NCI-H1105 treated with DMSO at 0.1 percent for 48 hours (cell line): ENCODE results near the gene KEAP1.
A peak's percentile ranks its signal among the peaks of the same experiment; 100 is the strongest.

ENCODE experiments used
- DNase-seq: peaks from one replicate; lab custom pipeline; 2025; lab: John Stamatoyannopoulos, UW

KEAP1 gene

GRCh38 chr19:10523135-10523636 is 20.0 kb upstream of the KEAP1 start:
- DNase-seq = no peak

- DNase-seq = no peak
Measured at GRCh38 chr19:10521461-10522171, 18.5 kb upstream of the KEAP1 start.

GRCh38 chr19:10520652-10521318 is 17.6 kb upstream of the KEAP1 start:
- DNase-seq = no peak

- DNase-seq = no peak
Measured at GRCh38 chr19:10519421-10519820, 16.3 kb upstream of the KEAP1 start.

- no peak for DNase-seq
Measured at GRCh38 chr19:10518444-10519361, 15.5 kb upstream of the KEAP1 start.

- DNase-seq = peak; percentile 42
Measured at GRCh38 chr19:10517760-10518443, 14.7 kb upstream of the KEAP1 start.

GRCh38 chr19:10517361-10517759 is 14.2 kb upstream of the KEAP1 start, which contains the start of gene S1PR5:
TSS of gene S1PR5 (minus strand) at chr19:10517447. CDS start at chr19:10515011, 2,436 bp downstream.
- DNase-seq = peak; percentile 42

- DNase-seq = no peak
Measured at GRCh38 chr19:10516671-10517286, 13.6 kb upstream of the KEAP1 start.

GRCh38 chr19:10516064-10516385 is 12.9 kb upstream of the KEAP1 start:
- no peak for DNase-seq

GRCh38 chr19:10514211-10515145 is 11.3 kb upstream of the KEAP1 start:
- DNase-seq = no peak

GRCh38 chr19:10513223-10513622 is 10.1 kb upstream of the KEAP1 start:
- DNase-seq = no peak

GRCh38 chr19:10510301-10510802 is 7.2 kb upstream of the KEAP1 start:
- DNase-seq = no peak

GRCh38 chr19:10508707-10509106 is 5.6 kb upstream of the KEAP1 start:
- no peak for DNase-seq

GRCh38 chr19:10508036-10508435 is 4.9 kb upstream of the KEAP1 start:
- DNase-seq = no peak

GRCh38 chr19:10505583-10506229 is 2.5 kb upstream of the KEAP1 start:
- DNase-seq = no peak

- DNase-seq = peak; percentile 92
Measured at GRCh38 chr19:10502524-10503001, 593 bp downstream of the KEAP1 start.

- peak; percentile 80 for DNase-seq
Measured at GRCh38 chr19:10501971-10502523, 1.1 kb downstream of the KEAP1 start.

GRCh38 chr19:10500247-10500592 is 2.9 kb downstream of the KEAP1 start:
- DNase-seq = no peak

GRCh38 chr19:10499550-10500246 is 3.5 kb downstream of the KEAP1 start:
- no peak for DNase-seq
